ENCODE measurements around the gene PEX10. TPM values are rescaled to one million over a fixed set of nuclear protein-coding genes. Genes with fewer than 3 reads are reported as not detected.

Gene PEX10
- polyA plus RNA-seq, 1 experiment: 11.9 TPM

- H3K9me3 ChIP-seq (ENCODE audit: control insufficient read depth, insufficient read depth, low read length): no peaks in the 10 kb centered on the region
- CTCF ChIA-PET: interaction anchor here (0.7 to 2.8 kb wide), 4 partner anchors 12 to 198 kb away, joined by 3 to 12 read pairs (median 6); partner anchors contain the start of gene FAAP20
- DNase-seq (ENCODE audit: low read depth, low spot score): no peak
- peak overlapping the region; percentile 5; the same call in 1 of the 2 replicates for H3K4me3 ChIP-seq (ENCODE audit: low read depth, low read length)
- no peak overlapping the region for H3K27ac ChIP-seq (ENCODE audit: low read depth, low read length)
- POLR2A ChIA-PET: no interaction called here
- TF ChIP-seq CTCF (IDR thresholded peaks at IDR 0.05; ENCODE audit: low read depth, low read length): no peak
- H3K27me3 ChIP-seq (ENCODE audit: control insufficient read depth, insufficient read depth, low read length): no peaks in the 10 kb centered on the region
Measured at GRCh38 chr1:2393471-2393877, 18.9 kb downstream of the PEX10 start.

GRCh38 chr1:2392686-2393085, 19.7 kb downstream of the PEX10 start:
- no peak for DNase-seq (ENCODE audit: low read depth, low spot score)
- Histone ChIP-seq H3K4me3 (ENCODE audit: low read depth, low read length) (peak overlapping the region; percentile 87), H3K9me3 (ENCODE audit: control insufficient read depth, insufficient read depth, low read length) (no peaks in the 10 kb centered on the region), H3K27ac (ENCODE audit: low read depth, low read length) (no peak overlapping the region), H3K27me3 (ENCODE audit: control insufficient read depth, insufficient read depth, low read length) (no peaks in the 10 kb centered on the region)
- ChIA-PET POLR2A (interaction anchor here (1.9 kb wide), 1 partner anchor 198 kb away, joined by 9 read pairs; the partner anchor contains the start of gene FAAP20), CTCF (interaction anchor here (0.6 to 2.8 kb wide), 4 partner anchors 11 to 198 kb away, joined by 3 to 12 read pairs (median 6); partner anchors contain the start of gene FAAP20)
- TF ChIP-seq CTCF (IDR thresholded peaks at IDR 0.05; ENCODE audit: low read depth, low read length): no peak

- Histone ChIP-seq H3K27ac (ENCODE audit: low read depth, low read length) (no peak overlapping the region), H3K27me3 (ENCODE audit: control insufficient read depth, insufficient read depth, low read length) (no peaks in the 10 kb centered on the region), H3K9me3 (ENCODE audit: control insufficient read depth, insufficient read depth, low read length) (no peaks in the 10 kb centered on the region), H3K4me3 (ENCODE audit: low read depth, low read length) (peak overlapping the region; percentile 87)
- TF ChIP-seq CTCF (IDR thresholded peaks at IDR 0.05; ENCODE audit: low read depth, low read length): no peak
- ChIA-PET POLR2A (interaction anchor here (0.6 to 1.9 kb wide), 14 partner anchors 10 to 1186 kb away, joined by 3 to 12 read pairs (median 4); partner anchors contain the start of genes FAAP20 and PANK4), CTCF (interaction anchor here (0.8 to 2.8 kb wide), 6 partner anchors 10 to 197 kb away, joined by 4 to 12 read pairs (median 8); partner anchors contain the start of gene FAAP20)
- no peak for DNase-seq (ENCODE audit: low read depth, low spot score)
Measured at GRCh38 chr1:2391931-2392509, 20.3 kb downstream of the PEX10 start.

- CTCF ChIA-PET: interaction anchor here (0.6 to 1.7 kb wide), 6 partner anchors 9 to 196 kb away, joined by 3 to 8 read pairs (median 6); partner anchors contain the start of gene FAAP20
- DNase-seq (ENCODE audit: low read depth, low spot score): peak; percentile 97
- no peaks in the 10 kb centered on the region for H3K9me3 ChIP-seq (ENCODE audit: control insufficient read depth, insufficient read depth, low read length)
- TF ChIP-seq CTCF (IDR thresholded peaks at IDR 0.05; ENCODE audit: low read depth, low read length): no peak
- no peak within 1 kb of the TSS for H3K27ac ChIP-seq (ENCODE audit: low read depth, low read length)
- POLR2A ChIA-PET: interaction anchor here (0.6 to 1.9 kb wide), 15 partner anchors 10 to 1187 kb away, joined by 3 to 12 read pairs (median 4); partner anchors contain the start of genes FAAP20 and PANK4
- H3K27me3 ChIP-seq (ENCODE audit: control insufficient read depth, insufficient read depth, low read length): no peaks in the 10 kb centered on the region
- peak within 1 kb of the TSS; percentile 87 for H3K4me3 ChIP-seq (ENCODE audit: low read depth, low read length)
Measured at GRCh38 chr1:2391041-2391930, 21.1 kb downstream of the PEX10 start, which contains the start of the genes MORN1 and RER1. MORN1 (minus strand) TSS chr1:2391554; CDS start chr1:2391533, 21 bp downstream. RER1 (plus strand) TSS chr1:2391841; CDS start chr1:2395791, 3,950 bp downstream.

Data from AG04450 (cell line).